GM21825 (cell line): ENCODE data around the gene OAS2.
A peak's percentile ranks its signal among the peaks of the same experiment; 100 is the strongest.

Experiments used
- ATAC-seq: cut with Tn5 transposase; IDR thresholded peaks from one replicate; pipeline ENCODE4 v1.9.1; 2021; ENCODE audit warnings: mild to moderate bottlenecking, moderate library complexity; ENCODE audit not compliant: unreplicated experiment

Gene OAS2

GRCh38 chr12:113014565-113014964 lies 36.2 kb downstream of the OAS2 start:
- ATAC-seq: no peak

GRCh38 chr12:113016796-113017195 lies 38.5 kb downstream of the OAS2 start:
- no peak for ATAC-seq

- no peak for ATAC-seq
These were observed 40.7 kb downstream of the OAS2 start for GRCh38 chr12:113019025-113019424.

- ATAC-seq: no peak
These were observed 43.2 kb downstream of the OAS2 start for GRCh38 chr12:113021500-113021899.

GRCh38 chr12:113022563-113023297 lies 44.4 kb downstream of the OAS2 start:
- no peak for ATAC-seq

GRCh38 chr12:113027726-113028125 lies 49.4 kb downstream of the OAS2 start:
- no peak for ATAC-seq

GRCh38 chr12:113030875-113031525 lies 52.7 kb downstream of the OAS2 start:
- ATAC-seq: no peak

GRCh38 chr12:113039911-113040445 lies 61.7 kb downstream of the OAS2 start:
- ATAC-seq: no peak

GRCh38 chr12:113040722-113041171 lies 62.4 kb downstream of the OAS2 start:
- no peak for ATAC-seq

GRCh38 chr12:113041560-113041959 lies 63.2 kb downstream of the OAS2 start:
- no peak for ATAC-seq

- no peak for ATAC-seq
These were observed 64.9 kb downstream of the OAS2 start for GRCh38 chr12:113043240-113043639.

GRCh38 chr12:113044516-113044915 lies 66.2 kb downstream of the OAS2 start:
- no peak for ATAC-seq

- no peak for ATAC-seq
These were observed 70.4 kb downstream of the OAS2 start for GRCh38 chr12:113048716-113049127.

GRCh38 chr12:113049976-113050742 lies 71.8 kb downstream of the OAS2 start:
- no peak for ATAC-seq

- ATAC-seq: peak; percentile 52
These were observed 72.5 kb downstream of the OAS2 start for GRCh38 chr12:113050795-113051194.

- no peak for ATAC-seq
These were observed 73.4 kb downstream of the OAS2 start for GRCh38 chr12:113051759-113052158.

GRCh38 chr12:113052326-113052725 lies 74.0 kb downstream of the OAS2 start:
- no peak for ATAC-seq

GRCh38 chr12:113054948-113055486 lies 76.7 kb downstream of the OAS2 start:
- ATAC-seq: no peak

GRCh38 chr12:113055594-113056380 lies 77.5 kb downstream of the OAS2 start:
- ATAC-seq: no peak

- ATAC-seq: no peak
These were observed 78.0 kb downstream of the OAS2 start for GRCh38 chr12:113056381-113056630.
